HG03108 (cell line): ENCODE measurements around the gene OBSCN.

ENCODE experiments used
- ATAC-seq: cut with Tn5 transposase; IDR thresholded peaks from one replicate; pipeline ENCODE4 v1.9.1; 2021; ENCODE audit warnings: moderate library complexity; ENCODE audit not compliant: unreplicated experiment

OBSCN gene

GRCh38 chr1:228207851-228208821, at the start of gene OBSCN:
Gene OBSCN (plus strand): TSS chr1:228208044. CDS start chr1:228211784, 3,740 bp downstream.
- ATAC-seq: no peak

- no peak for ATAC-seq
Observed at GRCh38 chr1:228158151-228159007, 49.5 kb upstream of the OBSCN start.

- no peak for ATAC-seq
Observed at GRCh38 chr1:228159008-228159665, 48.7 kb upstream of the OBSCN start.

- no peak for ATAC-seq
Observed at GRCh38 chr1:228160201-228160761, 47.6 kb upstream of the OBSCN start.

GRCh38 chr1:228161362-228161761, 46.5 kb upstream of the OBSCN start:
- no peak for ATAC-seq

- no peak for ATAC-seq
Observed at GRCh38 chr1:228161866-228162265, 46.0 kb upstream of the OBSCN start.

- ATAC-seq: no peak
Observed at GRCh38 chr1:228162286-228163006, 45.4 kb upstream of the OBSCN start.

GRCh38 chr1:228163007-228163753, 44.7 kb upstream of the OBSCN start:
- ATAC-seq: no peak

GRCh38 chr1:228163776-228164519, 43.9 kb upstream of the OBSCN start:
- no peak for ATAC-seq

- no peak for ATAC-seq
Observed at GRCh38 chr1:228164561-228165371, 43.1 kb upstream of the OBSCN start.

- peak; percentile 80 for ATAC-seq
Observed at GRCh38 chr1:228165372-228166169, 42.3 kb upstream of the OBSCN start, which contains the start of gene IBA57. Gene IBA57 (plus strand): TSS chr1:228165804. CDS start chr1:228165817, 13 bp downstream.

- ATAC-seq: peak; percentile 19
Observed at GRCh38 chr1:228166170-228166936, 41.5 kb upstream of the OBSCN start.

GRCh38 chr1:228168563-228169270, 39.1 kb upstream of the OBSCN start:
- no peak for ATAC-seq

GRCh38 chr1:228169345-228169744, 38.5 kb upstream of the OBSCN start:
- no peak for ATAC-seq

GRCh38 chr1:228170666-228171065, 37.2 kb upstream of the OBSCN start:
- no peak for ATAC-seq
